Ovary (tissue), 3 donors: ENCODE measurements around the gene TM7SF2.

Experiments used
- CTCF ChIP-seq, 3 donors: fragments of 450-650 bp in 2 of 3; fragments of 200-600 bp in 1 of 3; IDR thresholded peaks; one replicate each; pipeline versions ENCODE4 v1.5.1 to v1.8.0; 2016 to 2022; ENCODE audit warnings: antibody characterized with exemption in 3 of 3, mild to moderate bottlenecking in 1 of 3
- POLR2A ChIP-seq: fragments of 450-650 bp; IDR thresholded peaks from one replicate; pipeline ENCODE4 v1.6.1; 2017; ENCODE audit warnings: antibody characterized with exemption, mild to moderate bottlenecking, moderate library complexity
- donor health status: DM: no; HTN: no; CAD: no.

GRCh38 chr11:65064847-65065240, 46.8 kb upstream of the TM7SF2 start:
- no peak for TF ChIP-seq CTCF (IDR thresholded peaks at IDR 0.05)
- no peak for TF ChIP-seq POLR2A
